Activated CD8-positive, alpha-beta memory T cell treated with anti-CD3 and anti-CD28 coated beads, Interleukin-2, amount 50 U/mL, for 1 hour (primary cell): Measurements from ENCODE around the gene TAS1R1.
"Not testable (repeated sequence)": the region's sequence is repeated elsewhere in the genome, so short reads cannot be mapped to it uniquely, and the experiment has no call there.

Source experiments
- DNase-seq: peaks from one replicate; pipeline ENCODE4 v3.0.0-alpha.2; 2020; ENCODE audit errors: extremely low read depth

TAS1R1 gene

GRCh38 chr1:6521536-6521935, 33.6 kb upstream of the TAS1R1 start:
- DNase-seq = no peak

- DNase-seq = no peak
Measured at GRCh38 chr1:6523566-6523965, 31.5 kb upstream of the TAS1R1 start.

GRCh38 chr1:6526316-6526715, 28.8 kb upstream of the TAS1R1 start:
- DNase-seq = no peak

GRCh38 chr1:6528492-6528891, 26.6 kb upstream of the TAS1R1 start:
- no peak for DNase-seq

- no peak for DNase-seq
Measured at GRCh38 chr1:6530504-6531160, 24.5 kb upstream of the TAS1R1 start.

- DNase-seq = no peak
Measured at GRCh38 chr1:6531996-6532395, 23.1 kb upstream of the TAS1R1 start.

- DNase-seq = no peak
Measured at GRCh38 chr1:6534248-6534822, 20.8 kb upstream of the TAS1R1 start.

- no peak for DNase-seq
Measured at GRCh38 chr1:6535214-6535613, 19.9 kb upstream of the TAS1R1 start.

- no peak for DNase-seq
Measured at GRCh38 chr1:6536291-6536690, 18.8 kb upstream of the TAS1R1 start.

GRCh38 chr1:6538956-6539355, 16.2 kb upstream of the TAS1R1 start:
- DNase-seq = no peak

- DNase-seq = no peak
Measured at GRCh38 chr1:6544831-6545230, 10.3 kb upstream of the TAS1R1 start.

GRCh38 chr1:6545276-6546112, 9.6 kb upstream of the TAS1R1 start:
- DNase-seq = no peak

GRCh38 chr1:6546326-6546725, 8.8 kb upstream of the TAS1R1 start:
- no peak for DNase-seq

- no peak for DNase-seq
Measured at GRCh38 chr1:6547301-6547700, 7.8 kb upstream of the TAS1R1 start.

- peak; percentile 68 for DNase-seq
Measured at GRCh38 chr1:6554031-6554906, 838 bp upstream of the TAS1R1 start, which contains the start of gene NOL9. Gene NOL9, minus strand, starts transcription at chr1:6554513. Its CDS starts 11 bp downstream, at chr1:6554502.

GRCh38 chr1:6557597-6557996, 2.5 kb downstream of the TAS1R1 start:
- DNase-seq = no peak

- not testable (repeated sequence) for DNase-seq
Measured at GRCh38 chr1:6559161-6559560, 4.1 kb downstream of the TAS1R1 start.

GRCh38 chr1:6560267-6560666, 5.2 kb downstream of the TAS1R1 start:
- DNase-seq = no peak

- DNase-seq = no peak
Measured at GRCh38 chr1:6569033-6569432, 13.9 kb downstream of the TAS1R1 start.

- no peak for DNase-seq
Measured at GRCh38 chr1:6570100-6570499, 15.0 kb downstream of the TAS1R1 start.

- DNase-seq = no peak
Measured at GRCh38 chr1:6570987-6571386, 15.9 kb downstream of the TAS1R1 start.
